OCI-LY1 (cell line): ENCODE results near the gene GNAQ.

Experiments
- H2AFZ ChIP-seq: fragments of 200-600 bp; sonication (generic), shearing (Covaris generic); 2 replicates; pipeline ENCODE4 v1.6.0; 2014; ENCODE audit warnings: antibody characterized with exemption, mild to moderate bottlenecking, low read length
- H3F3A ChIP-seq: fragments of 200-600 bp; sonication (generic), shearing (Covaris generic); 2 replicates; pipeline ENCODE4 v1.6.0; 2014; ENCODE audit warnings: mild to moderate bottlenecking, antibody characterized with exemption, low read length, moderate library complexity; ENCODE audit not compliant: insufficient read depth
- H3K27ac ChIP-seq: fragments of 200-600 bp; sonication (generic); 2 replicates; pipeline ENCODE4 v1.5.1; 2014; ENCODE audit warnings: low read length, mixed run types, mild to moderate bottlenecking, low read depth; ENCODE audit not compliant: poor library complexity, severe bottlenecking
- H3K27me3 ChIP-seq: fragments of 200-600 bp; sonication (generic); 2 replicates; pipeline ENCODE4 v1.6.0; 2014; ENCODE audit warnings: antibody characterized with exemption, mild to moderate bottlenecking, low read length, moderate library complexity; ENCODE audit not compliant: insufficient read depth
- H3K36me3 ChIP-seq: fragments of 200-600 bp; sonication (generic); 2 replicates; pipeline ENCODE4 v1.6.1; 2014; ENCODE audit warnings: mild to moderate bottlenecking, antibody characterized with exemption, low read length, moderate library complexity, mixed read lengths; ENCODE audit not compliant: insufficient read depth
- H3K4me1 ChIP-seq: fragments of 200-600 bp; sonication (generic); 2 replicates; pipeline ENCODE4 v1.5.1; 2014; ENCODE audit warnings: mild to moderate bottlenecking, low read length, moderate library complexity; ENCODE audit not compliant: insufficient read depth, severe bottlenecking
- H3K4me2 ChIP-seq: fragments of 200-600 bp; sonication (generic), shearing (Covaris generic); 2 replicates; pipeline ENCODE4 v1.6.1; 2014; ENCODE audit warnings: low read length
- H3K4me3 ChIP-seq: fragments of 200-600 bp; sonication (generic); 2 replicates; pipeline ENCODE4 v1.5.1; 2014; ENCODE audit warnings: low read length, low read depth, mild to moderate bottlenecking, mixed read lengths; ENCODE audit not compliant: poor library complexity, severe bottlenecking
- H3K79me2 ChIP-seq: fragments of 200-600 bp; shearing (Covaris generic); 2 replicates; pipeline ENCODE4 v1.6.1; 2016; ENCODE audit warnings: mixed run types, low read length, mixed read lengths; ENCODE audit not compliant: insufficient read depth
- H3K9ac ChIP-seq: fragments of 200-600 bp; sonication (generic), shearing (Covaris generic); 2 replicates; pipeline ENCODE4 v1.6.1; 2014; ENCODE audit warnings: mild to moderate bottlenecking, low read length, mixed read lengths
- H3K9me2 ChIP-seq: fragments of 200-600 bp; sonication (generic), shearing (Covaris generic); 2 replicates; pipeline ENCODE4 v1.6.1; 2014; ENCODE audit warnings: low read depth, mild to moderate bottlenecking, low read length, mixed read lengths
- H3K9me3 ChIP-seq: fragments of 200-600 bp; shearing (Covaris generic); 2 replicates; pipeline ENCODE4 v1.6.1; 2014; ENCODE audit warnings: low read length, mixed read lengths
- H4K20me1 ChIP-seq: fragments of 200-600 bp; sonication (generic), shearing (Covaris generic); 2 replicates; pipeline ENCODE4 v1.6.0; 2016; ENCODE audit warnings: mild to moderate bottlenecking, low read length; ENCODE audit not compliant: insufficient read depth
- EZH2 ChIP-seq: fragments of 200-600 bp; sonication (generic), shearing (Covaris generic); IDR thresholded peaks from 2 replicates; pipeline ENCODE4 v1.8.0; 2017; ENCODE audit warnings: borderline replicate concordance, mixed run types, mild to moderate bottlenecking, antibody characterized with exemption, low read length, moderate library complexity, mixed read lengths
- TF ChIP-seq, protein P1 (sequence below): fragments of 200-600 bp; sonication (generic), shearing (Covaris generic); IDR thresholded peaks from 2 replicates; pipeline ENCODE4 v1.5.1; 2017; ENCODE audit warnings: mild to moderate bottlenecking, antibody characterized with exemption, low read length, moderate library complexity, mixed read lengths

GNAQ gene

DNA sequence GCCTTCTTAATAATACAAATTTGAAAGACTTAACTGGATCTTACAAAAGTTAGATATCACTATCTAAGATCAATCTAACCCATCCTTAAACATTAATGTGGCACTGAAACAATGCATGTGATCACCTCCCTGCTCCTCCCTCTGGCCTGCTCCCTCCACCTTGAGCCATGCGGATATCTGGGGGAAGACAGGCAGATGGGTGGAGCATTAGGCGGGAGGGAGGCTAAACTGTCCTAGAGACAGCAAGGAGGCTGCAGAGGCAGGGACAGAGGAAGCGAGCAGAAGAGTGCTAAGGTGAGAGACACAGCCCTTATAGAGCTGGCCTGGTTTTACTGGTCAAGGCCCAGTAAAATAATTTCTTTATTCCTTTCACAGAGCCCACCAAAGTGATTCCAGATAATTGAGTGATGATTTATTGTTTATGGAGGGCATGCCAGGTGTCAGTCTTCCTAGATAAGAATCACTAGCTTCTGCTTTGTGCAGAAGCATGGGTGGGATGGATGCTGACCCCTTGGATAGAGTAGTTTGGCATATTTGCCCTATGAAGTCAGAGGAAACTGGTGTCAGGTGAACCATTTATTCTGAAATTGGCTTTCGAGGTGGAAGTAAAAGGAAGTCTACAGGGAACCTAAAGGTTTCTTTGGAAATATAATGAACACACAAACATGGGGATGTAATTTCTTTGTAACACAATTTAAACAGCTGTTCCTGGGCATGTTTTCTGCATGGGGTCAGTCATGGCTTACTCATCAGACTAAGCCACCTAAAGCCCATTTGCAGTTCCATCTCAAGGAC, 188.3 kb downstream of the GNAQ start:
- Histone ChIP-seq H3K4me3 (no peak overlapping the region), H3K9me3 (no peaks in the 10 kb centered on the region), H3K27me3 (no peaks in the 10 kb centered on the region), H3K4me1 (no peaks in the 10 kb centered on the region), H4K20me1 (no peaks in the 10 kb centered on the region), H3K27ac (no peak overlapping the region), H3K36me3 (no peaks in the 10 kb centered on the region), H3K4me2 (no peak overlapping the region), H3F3A (no peaks in the 10 kb centered on the region), H3K9ac (no peak overlapping the region), H2AFZ (no peak overlapping the region), H3K9me2 (no peaks in the 10 kb centered on the region), H3K79me2 (no peaks in the 10 kb centered on the region)
- TF ChIP-seq, protein P1, sequence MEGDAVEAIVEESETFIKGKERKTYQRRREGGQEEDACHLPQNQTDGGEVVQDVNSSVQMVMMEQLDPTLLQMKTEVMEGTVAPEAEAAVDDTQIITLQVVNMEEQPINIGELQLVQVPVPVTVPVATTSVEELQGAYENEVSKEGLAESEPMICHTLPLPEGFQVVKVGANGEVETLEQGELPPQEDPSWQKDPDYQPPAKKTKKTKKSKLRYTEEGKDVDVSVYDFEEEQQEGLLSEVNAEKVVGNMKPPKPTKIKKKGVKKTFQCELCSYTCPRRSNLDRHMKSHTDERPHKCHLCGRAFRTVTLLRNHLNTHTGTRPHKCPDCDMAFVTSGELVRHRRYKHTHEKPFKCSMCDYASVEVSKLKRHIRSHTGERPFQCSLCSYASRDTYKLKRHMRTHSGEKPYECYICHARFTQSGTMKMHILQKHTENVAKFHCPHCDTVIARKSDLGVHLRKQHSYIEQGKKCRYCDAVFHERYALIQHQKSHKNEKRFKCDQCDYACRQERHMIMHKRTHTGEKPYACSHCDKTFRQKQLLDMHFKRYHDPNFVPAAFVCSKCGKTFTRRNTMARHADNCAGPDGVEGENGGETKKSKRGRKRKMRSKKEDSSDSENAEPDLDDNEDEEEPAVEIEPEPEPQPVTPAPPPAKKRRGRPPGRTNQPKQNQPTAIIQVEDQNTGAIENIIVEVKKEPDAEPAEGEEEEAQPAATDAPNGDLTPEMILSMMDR: no peak

DNA sequence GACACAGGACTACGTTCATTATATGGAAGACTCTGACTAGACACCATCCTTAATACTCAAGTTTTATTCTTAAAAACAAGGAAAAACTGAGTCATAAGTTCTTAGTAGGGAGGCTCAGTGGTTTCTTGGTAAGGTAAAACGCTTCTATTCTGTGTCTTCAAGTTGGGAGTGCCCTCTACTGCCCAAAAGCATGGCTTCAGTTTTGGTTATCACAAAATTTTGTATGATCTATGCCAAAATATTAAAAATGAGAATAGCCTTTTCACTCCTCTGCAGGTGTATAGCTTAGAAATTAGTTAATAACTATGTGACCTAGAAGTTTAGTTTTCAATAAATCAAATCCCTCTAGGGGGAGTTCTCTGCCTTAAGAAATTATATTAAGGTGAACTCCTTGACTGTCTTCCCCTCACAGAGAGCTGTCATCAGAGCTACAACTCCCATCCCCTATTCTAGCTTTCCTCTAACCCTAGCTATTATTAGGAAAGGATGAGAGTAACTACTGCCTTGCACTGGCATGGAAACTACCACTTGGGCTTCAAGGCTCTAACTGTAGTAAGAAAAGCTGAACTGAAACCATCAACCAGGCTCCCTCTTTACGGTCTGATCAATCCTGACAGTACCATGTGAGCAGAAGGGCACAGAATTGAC, 189.7 kb downstream of the GNAQ start:
- no peak overlapping the region for H3K9ac ChIP-seq
- no peaks in the 10 kb centered on the region for H3K4me1 ChIP-seq
- H3K27me3 ChIP-seq: no peaks in the 10 kb centered on the region
- TF ChIP-seq EZH2: no peak
- TF ChIP-seq, protein P1: peak; percentile 26; the same call in 1 of the 2 replicates
- no peaks in the 10 kb centered on the region for H3K36me3 ChIP-seq
- H3F3A ChIP-seq: no peaks in the 10 kb centered on the region
- H3K9me2 ChIP-seq: no peaks in the 10 kb centered on the region
- no peaks in the 10 kb centered on the region for H3K9me3 ChIP-seq
- H2AFZ ChIP-seq: no peak overlapping the region
- no peaks in the 10 kb centered on the region for H3K79me2 ChIP-seq
- no peaks in the 10 kb centered on the region for H4K20me1 ChIP-seq
- H3K4me2 ChIP-seq: no peak overlapping the region
- H3K4me3 ChIP-seq: no peak overlapping the region
- H3K27ac ChIP-seq: no peak overlapping the region

DNA sequence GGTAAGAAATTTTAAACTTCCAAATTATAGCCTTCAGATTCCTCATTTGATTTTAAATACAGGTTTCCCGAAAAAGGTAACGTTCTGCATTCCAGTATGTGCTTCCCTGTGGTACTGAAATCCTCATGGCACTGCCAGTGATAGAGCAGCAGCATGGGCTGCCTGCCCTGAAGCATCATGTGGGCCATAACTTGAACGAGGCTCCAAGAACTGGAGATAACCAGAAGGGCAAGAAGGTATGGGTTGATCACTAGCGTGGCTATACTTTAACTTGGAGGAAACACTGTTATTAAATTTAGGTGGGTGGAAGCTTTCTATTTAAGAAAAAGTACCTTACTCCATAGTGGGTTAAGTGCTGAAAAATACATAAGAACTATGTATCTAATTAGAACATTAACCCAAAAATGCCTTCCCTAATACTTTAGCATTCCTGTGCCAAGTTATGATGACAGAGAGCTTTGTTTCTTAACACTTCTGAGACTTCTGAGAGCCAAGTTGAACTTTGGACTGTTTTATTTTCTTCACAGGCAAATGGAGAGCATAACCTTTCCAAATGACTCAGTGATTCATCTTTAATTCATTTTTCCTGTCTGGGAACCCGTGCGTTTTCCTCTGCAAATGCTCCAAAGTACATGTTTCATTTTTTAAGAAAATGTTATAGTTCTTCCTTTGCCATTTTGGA, 192.0 kb downstream of the GNAQ start:
- Histone ChIP-seq H3K36me3 (no peaks in the 10 kb centered on the region), H3K4me1 (no peaks in the 10 kb centered on the region), H3K27me3 (no peaks in the 10 kb centered on the region), H2AFZ (no peak overlapping the region), H3K9me2 (no peaks in the 10 kb centered on the region), H3K9ac (no peak overlapping the region), H3K27ac (no peak overlapping the region), H4K20me1 (no peaks in the 10 kb centered on the region), H3K9me3 (no peaks in the 10 kb centered on the region), H3K4me3 (no peak overlapping the region), H3K4me2 (no peak overlapping the region), H3F3A (no peaks in the 10 kb centered on the region), H3K79me2 (no peaks in the 10 kb centered on the region)
- TF ChIP-seq EZH2: no peak
- TF ChIP-seq, protein P1: no peak
